CD4-positive, alpha-beta T cell treated with Interleukin-4 for 1 hour (primary cell): ENCODE measurements around the gene TRPC6.

Experiments used
- DNase-seq, 2 donors: peaks; one replicate each; pipeline ENCODE4 v3.0.0-alpha.2; 2020 to 2022

TRPC6 gene

GRCh38 chr11:101583251-101584128 lies at the start of gene TRPC6:
TSS of gene TRPC6 (minus strand) at chr11:101584007. CDS start at chr11:101583503, 504 bp downstream.
- no peak for DNase-seq

DNA sequence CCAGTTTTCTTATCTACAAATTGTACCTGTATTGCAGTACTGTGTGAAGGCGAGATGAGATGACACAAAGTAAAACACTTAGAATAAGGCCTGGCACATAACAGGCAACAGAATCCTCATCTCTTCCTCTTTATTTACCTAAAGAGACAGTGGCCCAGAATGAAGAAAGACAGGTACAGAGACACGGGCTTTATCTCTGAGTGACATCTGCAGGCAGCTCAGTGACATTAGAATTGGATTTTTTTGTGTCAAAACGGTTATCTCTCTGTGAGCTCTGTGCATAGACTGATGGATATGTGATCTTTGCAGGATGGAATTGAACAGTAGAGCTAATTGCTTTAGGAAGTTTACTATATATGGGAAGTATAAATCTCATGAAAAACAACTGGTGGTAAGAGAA lies 36.2 kb upstream of the TRPC6 start:
- DNase-seq: no peak

GRCh38 chr11:101618709-101619108 lies 34.9 kb upstream of the TRPC6 start:
- no peak for DNase-seq

GRCh38 chr11:101617735-101618332 lies 34.0 kb upstream of the TRPC6 start:
- no peak for DNase-seq

DNA sequence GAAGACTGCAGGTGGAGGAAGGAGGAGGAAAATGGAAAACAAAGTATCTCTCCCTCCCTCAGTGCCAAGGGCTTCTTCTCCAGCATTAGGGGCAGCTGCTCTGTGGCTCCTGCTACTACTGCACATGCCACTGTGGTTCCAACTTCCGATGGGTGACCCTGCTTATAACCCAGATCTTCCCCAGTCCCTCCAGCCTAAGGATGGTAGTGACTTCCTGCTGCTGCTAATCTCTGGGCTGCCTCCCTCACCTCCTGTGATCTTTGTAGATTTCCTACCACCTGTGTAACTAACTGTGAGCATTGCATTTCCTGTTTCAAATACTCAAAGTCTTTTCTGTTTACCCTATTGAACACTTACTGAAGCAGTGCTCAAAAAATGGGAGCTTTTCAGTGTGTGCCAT lies 28.7 kb upstream of the TRPC6 start:
- no peak for DNase-seq

GRCh38 chr11:101600924-101601323 lies 17.1 kb upstream of the TRPC6 start:
- no peak for DNase-seq

DNA sequence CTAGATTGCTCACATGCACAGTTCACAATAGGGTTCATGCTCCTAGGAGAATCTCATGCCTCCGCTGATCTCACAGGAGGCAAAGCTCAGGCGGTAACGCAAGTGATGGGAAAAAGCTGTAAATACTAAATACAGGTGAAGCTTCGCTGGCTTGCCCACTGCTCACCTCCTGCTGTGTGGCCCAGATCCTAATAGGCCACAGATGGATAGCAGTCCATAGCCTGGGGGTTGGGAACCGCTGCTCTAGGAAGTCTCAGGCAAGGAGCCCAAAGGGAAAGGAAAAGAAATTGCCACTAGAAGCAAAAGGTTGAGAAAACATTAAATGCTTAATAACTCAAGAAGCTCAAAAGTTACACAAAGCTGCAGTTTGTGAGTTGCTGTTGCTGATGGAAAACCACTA lies 3.2 kb upstream of the TRPC6 start:
- DNase-seq: no peak

DNA sequence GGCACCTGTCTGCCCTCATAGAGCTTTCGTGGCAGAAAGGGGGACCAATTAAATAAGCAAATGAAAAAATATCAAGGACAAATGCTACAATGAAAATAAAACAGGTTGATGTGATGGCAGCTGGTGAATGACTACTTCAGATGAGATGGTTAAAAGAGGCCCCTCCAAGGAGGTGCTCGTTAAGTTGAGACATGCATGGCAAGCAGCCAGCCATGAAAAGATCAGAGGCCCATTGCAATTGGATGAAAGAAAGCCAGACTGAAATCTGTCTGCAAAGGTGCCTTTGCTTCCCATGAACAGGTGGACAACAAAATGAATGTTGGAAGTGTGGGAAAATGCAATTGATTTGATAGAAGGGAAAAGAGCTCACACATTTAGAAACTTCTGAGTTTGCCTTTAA lies 848 bp upstream of the TRPC6 start:
- no peak for DNase-seq

DNA sequence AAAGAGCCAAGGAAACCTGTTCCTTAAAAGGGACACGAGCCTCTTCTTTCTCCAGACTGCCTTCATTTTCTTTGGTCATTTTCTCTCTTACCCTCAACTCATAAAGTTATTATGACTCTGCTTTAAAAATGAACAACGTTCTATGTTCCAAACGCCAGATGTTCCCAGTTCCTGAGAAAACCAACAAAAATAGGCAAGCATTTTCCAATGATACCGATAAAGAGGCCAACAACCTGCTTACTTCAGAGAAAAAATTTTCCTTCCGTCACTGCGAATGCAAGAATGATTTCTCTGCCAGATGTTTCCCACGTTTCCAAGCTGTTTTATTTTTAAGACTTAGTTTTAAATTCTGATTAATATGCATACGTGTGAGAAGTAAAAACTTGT lies 315 bp upstream of the TRPC6 start:
- DNase-seq: no peak

GRCh38 chr11:101582989-101583250 lies 887 bp downstream of the TRPC6 start:
- DNase-seq: no peak

GRCh38 chr11:101582236-101582988 lies 1.4 kb downstream of the TRPC6 start:
- DNase-seq: no peak

GRCh38 chr11:101577461-101577860 lies 6.3 kb downstream of the TRPC6 start:
- DNase-seq: no peak

GRCh38 chr11:101576456-101576855 lies 7.4 kb downstream of the TRPC6 start:
- DNase-seq: no peak

GRCh38 chr11:101574886-101575285 lies 8.9 kb downstream of the TRPC6 start:
- DNase-seq: no peak

DNA sequence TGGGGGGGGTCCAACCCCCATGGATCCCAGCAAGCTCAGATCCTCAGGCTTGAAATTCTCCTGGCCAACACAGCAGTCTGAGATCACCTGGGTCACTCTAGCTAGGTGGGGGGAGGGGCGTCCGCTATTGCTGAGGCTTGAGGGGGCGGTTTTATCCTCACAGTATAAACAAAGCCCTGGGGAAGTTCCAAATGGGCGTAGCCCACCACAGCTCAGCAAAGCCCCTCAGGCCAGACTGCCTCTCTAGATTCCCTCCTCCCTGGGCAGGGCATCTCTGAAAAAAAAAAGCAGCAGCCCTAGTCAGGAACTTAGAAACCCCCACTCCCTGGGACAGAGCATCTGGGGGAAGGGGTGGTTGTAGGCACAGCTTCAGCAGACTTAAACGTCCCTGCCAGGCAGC lies 16.7 kb downstream of the TRPC6 start:
- DNase-seq: no peak

DNA sequence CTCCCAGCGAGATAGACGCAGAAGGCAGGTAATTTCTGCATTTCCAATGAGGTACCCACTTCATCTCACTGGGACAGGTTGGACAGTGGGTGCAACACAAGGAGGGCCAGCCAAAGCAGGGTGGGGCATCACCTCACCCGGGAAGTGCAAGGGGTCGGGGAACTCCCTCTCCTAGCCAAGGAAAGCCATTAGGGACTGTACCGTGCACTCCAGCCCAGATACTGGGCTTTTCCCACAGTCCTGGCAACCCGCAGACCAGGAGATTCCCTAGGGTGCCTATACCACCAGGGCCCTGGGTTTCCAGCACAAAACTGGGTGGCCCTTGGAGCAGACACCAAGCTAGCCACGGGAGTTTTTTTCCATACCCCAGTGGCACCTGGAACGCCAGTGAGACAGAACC lies 17.2 kb downstream of the TRPC6 start:
- DNase-seq: no peak

GRCh38 chr11:101563166-101563565 lies 20.6 kb downstream of the TRPC6 start:
- DNase-seq: no peak

DNA sequence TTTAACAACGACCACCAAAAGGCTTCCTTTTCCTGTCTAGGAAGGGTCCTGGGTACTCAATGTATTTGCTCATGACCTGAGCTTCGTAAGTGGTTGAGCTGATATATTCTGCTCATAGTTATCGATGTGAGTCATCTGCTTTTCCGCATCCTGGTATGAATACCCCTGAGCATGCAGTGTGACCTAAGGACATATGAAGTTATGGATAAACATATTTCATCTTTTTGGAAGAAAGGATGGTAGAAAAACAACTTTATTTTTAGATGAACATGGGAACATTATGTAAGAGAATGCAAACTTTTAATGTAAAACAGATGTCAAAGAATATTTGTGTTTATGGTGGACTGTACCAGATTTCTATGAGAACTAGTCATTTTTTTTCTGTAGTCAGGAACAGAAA lies 28.4 kb downstream of the TRPC6 start:
- no peak for DNase-seq

GRCh38 chr11:101553891-101554292 lies 29.9 kb downstream of the TRPC6 start:
- DNase-seq: no peak

GRCh38 chr11:101552888-101553287 lies 30.9 kb downstream of the TRPC6 start:
- DNase-seq: no peak

GRCh38 chr11:101528541-101528940 lies 55.3 kb downstream of the TRPC6 start:
- DNase-seq: no peak

GRCh38 chr11:101523634-101524260 lies 60.1 kb downstream of the TRPC6 start:
- DNase-seq: no peak

DNA sequence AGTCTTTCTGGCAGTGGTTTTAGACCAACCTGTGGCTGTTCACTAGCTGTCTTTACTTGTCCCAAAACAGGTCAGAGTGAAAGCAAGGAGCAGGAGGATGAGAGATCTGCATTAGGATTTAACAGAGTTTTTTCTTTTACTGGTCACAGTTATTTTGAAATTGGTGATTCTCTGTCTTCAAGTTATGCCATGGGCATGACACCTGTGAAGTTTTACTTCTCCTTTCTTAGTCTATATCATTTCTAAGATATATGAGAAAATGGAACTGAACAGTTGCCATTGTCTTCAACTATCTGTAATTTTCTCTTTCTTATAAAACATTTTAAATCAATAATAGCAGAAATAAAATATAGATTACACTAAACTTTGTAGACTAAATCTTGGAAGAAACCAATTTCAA lies 60.6 kb downstream of the TRPC6 start:
- no peak for DNase-seq

DNA sequence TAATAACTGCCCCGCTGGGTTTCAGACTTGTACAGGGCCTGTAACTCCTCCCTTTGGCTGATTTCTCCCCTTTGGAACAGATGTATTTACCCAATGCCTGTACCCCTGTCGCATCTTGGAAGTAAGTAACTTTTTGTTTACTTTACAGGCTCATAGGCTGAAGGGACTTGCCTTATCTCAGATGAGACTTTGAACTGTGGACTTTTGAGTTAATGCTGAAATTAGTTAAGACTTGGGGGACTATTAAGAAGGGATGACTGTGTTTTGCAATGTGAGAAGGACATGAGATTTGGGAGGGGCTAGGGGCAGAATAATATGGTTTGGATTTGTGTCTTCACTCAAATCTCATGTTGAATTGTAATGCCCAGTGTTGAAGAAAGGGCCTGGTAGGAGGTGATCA lies 62.0 kb downstream of the TRPC6 start:
- DNase-seq: no peak
